HUDEP-2 (cell line): ENCODE results near the gene COL27A1.
"Not testable (repeated sequence)": the region's sequence is repeated elsewhere in the genome, so short reads cannot be mapped to it uniquely, and the experiment has no call there.

Experiments used
- DNase-seq, 76 experiments: peaks; one replicate each; lab custom pipeline; 2025; ENCODE audit not compliant: unreplicated experiment in 76 of 76; lab: John Stamatoyannopoulos, UW

The COL27A1 gene

GRCh38 chr9:114180696-114181606, 25.6 kb downstream of the COL27A1 start:
- no peak for DNase-seq

DNA sequence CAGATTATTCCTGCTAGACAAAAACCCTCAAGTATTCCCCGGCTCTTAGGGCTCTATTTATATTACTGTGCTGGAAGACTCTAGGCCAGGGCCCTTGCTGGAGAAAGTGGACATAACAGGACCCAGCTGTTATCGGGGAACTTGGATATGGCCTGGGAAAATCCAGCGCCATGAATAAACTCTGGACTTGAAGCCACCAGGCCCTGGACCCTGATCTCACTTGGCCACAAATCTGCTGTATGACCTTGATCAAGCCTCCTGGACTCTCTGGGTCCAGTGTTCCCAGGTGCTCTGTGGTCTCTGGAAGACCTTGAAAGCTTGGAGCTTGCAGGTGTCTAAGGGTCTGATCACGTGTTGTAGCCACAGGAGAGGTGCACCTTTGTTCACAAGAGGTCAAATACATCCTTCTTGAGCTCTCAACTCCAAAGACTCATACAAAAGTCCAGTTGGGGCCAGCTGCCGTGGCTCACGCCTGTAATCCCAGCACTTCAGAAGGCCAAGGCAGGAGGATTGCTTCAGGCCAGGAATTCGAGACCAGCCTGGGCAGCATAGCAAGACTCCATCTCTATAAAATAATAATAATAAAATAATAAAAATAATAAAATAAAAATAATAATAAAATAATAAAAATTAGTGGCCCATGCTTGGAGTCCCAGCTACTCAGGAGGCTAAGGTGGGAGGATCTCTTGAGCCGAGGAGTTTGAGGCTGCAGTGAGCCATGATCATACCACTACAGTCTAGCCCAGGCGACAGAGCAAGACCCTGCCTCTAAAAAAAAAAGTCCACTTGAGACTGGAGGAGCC, 26.5 kb downstream of the COL27A1 start:
- no peak for DNase-seq

DNA sequence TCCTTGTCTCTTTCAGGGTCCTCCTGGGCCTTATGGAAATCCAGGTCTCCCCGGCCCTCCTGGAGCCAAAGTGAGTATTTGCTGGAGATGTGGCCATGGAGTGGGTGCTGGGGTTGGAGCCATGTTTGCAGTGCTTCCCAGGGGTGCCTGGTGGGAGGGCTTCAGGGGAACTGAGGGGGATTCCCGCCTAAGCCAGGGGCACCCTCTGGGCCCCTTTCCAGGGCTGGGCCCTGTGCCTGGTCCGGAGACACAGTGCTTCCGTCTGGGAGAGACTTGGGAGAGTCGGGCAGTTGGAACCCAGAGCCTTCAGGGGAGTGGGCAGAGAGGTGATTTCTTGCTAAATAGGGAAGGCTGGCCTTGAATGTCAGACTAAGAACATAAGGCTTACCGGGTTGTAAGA, 27.7 kb downstream of the COL27A1 start:
- no peak for DNase-seq

- DNase-seq = peak in 9 of 76 experiments; percentile 1 to 36 (median 7)
Measured at GRCh38 chr9:114184071-114184470, 28.7 kb downstream of the COL27A1 start.

GRCh38 chr9:114184866-114185265, 29.5 kb downstream of the COL27A1 start:
- no peak for DNase-seq

GRCh38 chr9:114185570-114186490, 30.5 kb downstream of the COL27A1 start:
- no peak for DNase-seq

GRCh38 chr9:114186605-114187289, 31.4 kb downstream of the COL27A1 start:
- no peak for DNase-seq

DNA sequence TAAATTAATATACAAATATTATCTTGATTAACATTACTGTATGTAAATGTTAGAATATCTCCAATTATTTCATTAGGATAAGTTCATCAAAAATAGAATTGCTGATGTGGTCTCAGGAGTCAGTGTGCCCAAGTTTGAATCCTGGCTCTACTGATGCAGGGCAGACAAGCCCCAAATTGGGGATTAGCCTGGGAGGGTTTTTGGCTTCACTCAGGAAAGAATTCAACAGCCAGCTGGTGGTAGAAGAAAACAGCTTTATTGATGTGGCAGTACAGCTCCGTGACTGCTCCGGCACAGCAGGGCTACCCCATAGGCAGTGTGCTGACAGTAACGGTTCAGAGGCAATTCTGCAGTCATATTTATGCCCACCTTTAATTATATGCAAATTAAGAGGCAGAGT, 32.5 kb downstream of the COL27A1 start:
- DNase-seq = no peak

GRCh38 chr9:114189823-114190562, 34.7 kb downstream of the COL27A1 start:
- DNase-seq = no peak

GRCh38 chr9:114190563-114190905, 35.2 kb downstream of the COL27A1 start:
- no peak for DNase-seq

DNA sequence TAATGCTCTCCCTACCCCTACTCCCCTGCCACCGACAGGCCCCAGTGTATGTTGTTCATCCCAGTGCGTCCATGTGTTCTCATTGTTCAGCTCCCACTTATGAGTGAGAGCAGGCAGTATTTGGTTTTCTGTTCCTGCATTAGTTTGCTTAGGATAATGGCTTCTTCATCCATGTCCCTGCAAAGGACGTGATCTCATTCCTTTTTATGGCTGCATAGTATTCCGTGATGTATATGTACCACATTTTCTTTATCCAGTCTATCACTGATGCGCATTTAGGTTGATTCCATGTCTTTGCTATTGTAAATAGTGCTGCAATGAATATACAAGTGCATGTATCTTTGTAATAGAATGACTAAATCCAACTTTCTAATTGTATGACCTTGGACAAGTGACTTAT, 36.1 kb downstream of the COL27A1 start:
- not testable (repeated sequence) for DNase-seq

DNA sequence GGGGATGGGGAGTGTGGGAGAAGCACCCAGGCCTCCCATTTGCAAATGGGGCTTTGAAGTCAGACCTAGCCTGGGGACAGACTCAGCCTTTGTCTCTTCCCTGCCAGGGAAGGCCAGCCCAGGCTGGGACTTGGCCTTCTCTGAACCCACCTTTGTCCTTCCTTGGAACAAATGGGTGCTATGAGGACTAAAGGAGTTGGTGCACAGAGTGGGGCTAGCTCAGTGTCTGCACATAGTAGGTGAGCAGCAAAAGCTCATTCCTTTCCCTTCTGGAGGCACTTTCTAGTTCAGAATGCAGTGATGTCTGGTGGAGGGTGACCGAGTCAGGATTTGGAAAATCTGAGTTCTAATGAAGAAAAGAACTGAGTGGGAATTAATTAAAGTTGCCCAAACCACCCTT, 37.2 kb downstream of the COL27A1 start:
- no peak for DNase-seq

DNA sequence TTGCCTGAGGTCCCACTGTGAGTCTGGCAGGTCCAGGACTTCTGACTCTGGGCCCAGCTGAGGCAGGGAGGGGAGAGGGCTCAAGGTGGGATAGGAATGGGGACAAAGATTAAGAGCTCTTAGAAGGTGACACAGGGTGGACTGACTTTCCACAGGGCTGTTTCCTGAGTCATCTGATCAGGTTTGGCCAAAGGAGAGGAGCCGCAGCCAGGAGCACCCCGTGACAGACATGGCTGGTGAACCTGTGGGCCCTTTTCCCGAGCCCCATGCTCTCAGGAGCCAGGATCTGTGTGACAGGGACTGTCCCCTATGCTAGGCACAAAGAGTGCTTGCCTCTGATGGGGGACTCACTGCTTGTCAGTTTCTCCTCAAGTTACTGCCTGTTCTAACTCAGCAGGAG, 37.8 kb downstream of the COL27A1 start:
- no peak for DNase-seq

DNA sequence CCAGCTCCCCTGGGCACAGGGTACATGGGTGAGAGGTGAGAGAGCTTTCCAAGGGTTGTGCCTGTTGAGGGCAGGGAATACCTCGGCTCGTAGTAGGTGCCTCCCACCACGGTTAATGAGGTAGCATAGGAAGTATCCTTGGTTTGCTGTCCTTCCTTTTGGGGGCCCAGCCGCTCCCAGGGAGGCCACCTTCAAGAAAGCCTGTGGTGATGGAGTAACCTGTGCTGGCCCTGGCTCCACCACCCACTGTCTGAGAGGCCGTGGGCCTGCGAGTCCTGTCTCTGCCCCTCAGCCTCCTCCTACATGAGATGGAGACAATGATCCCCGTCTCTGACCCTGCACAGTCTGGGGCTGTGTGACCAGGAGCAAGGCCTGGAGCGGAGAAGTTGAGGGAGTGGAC, 40.8 kb downstream of the COL27A1 start:
- DNase-seq = no peak

GRCh38 chr9:114196979-114197622, 41.8 kb downstream of the COL27A1 start:
- DNase-seq = no peak

GRCh38 chr9:114198249-114199040, 43.1 kb downstream of the COL27A1 start:
- no peak for DNase-seq

DNA sequence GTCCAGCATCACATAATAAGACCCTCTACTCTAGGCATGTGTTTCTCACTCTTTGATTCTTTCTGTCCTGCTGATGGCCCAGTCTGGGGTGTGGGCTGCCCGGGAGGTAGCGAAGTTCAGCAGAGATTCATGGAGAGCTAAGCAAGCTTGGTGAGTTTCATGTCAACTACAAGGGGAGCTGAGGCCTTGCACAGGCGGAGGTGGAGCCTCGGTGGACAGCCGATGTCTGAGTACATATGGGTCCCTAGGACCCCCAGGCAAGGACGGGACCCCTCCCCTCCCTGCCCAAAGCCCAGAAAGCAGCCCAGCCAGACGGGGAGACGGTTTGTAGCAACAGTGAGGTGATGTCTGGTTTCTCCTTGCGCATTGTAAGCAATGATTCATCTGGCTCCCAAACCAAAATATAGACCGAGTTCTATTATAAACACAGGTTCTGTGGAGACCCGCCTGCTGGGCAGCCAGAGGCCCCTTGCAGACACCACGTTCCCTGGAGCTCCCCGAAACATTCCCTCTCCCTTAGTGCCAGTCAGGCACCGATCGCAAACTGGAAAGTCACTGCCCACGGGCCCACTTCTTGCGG, 45.5 kb downstream of the COL27A1 start:
- DNase-seq = no peak

DNA sequence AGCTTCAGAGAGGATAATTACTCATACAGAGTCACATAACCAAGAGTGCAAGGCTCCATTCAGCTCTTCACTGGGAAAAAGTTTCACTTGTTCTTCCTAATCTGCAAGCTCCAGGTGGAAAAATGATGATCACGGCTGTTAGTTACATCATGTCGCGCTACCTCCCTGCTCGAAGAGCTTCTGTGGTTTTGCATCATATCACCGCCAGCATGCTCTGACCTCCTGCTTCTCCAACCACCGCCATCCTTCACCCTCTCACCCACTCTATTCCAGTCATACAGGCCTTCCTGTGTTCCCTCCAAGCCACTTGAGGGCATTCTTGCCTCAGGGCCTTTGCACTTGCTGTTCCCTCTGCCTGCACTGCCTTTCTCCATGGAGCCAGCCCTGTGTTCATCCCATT, 47.1 kb downstream of the COL27A1 start:
- DNase-seq = no peak
